Measurements from ENCODE around the gene FBXL7. TPM values are rescaled to one million over a fixed set of nuclear protein-coding genes. Genes with fewer than 3 reads are reported as not detected.

FBXL7 gene
- total RNA-seq, 1 experiment from 2014 or later = not detected

DNA sequence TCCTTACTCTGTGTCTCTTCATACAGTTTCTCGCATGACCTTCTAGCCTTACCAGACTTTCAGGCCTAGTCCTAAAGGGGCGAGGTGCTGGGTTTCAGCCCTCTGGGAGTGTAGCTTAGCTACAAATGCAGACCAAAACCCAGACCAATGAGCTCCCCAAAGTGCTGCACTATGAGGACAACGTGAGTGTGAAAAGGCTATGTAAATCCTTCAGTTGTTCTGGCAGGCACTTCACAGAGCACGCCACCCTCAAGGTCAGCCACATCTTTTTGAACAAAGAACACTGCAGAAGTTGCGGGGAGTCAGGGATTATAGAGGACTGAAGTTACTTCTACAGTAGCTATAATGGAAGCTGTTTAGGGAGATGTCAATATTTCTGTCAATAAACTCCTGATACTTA is 377.9 kb downstream of the FBXL7 start:
- no peak for ATAC-seq
- Histone ChIP-seq H3K9me3 (ENCODE audit: control insufficient read depth, insufficient read depth, low read depth, low read length) (no peaks in the 10 kb centered on the region), H3K4me3 (ENCODE audit: low read depth in 2 of 2, low read length in 2 of 2) (no peak overlapping the region), H3K27me3 (ENCODE audit: control insufficient read depth, insufficient read depth, low read length) (no peaks in the 10 kb centered on the region), H3K36me3 (ENCODE audit: control insufficient read depth, insufficient read depth, low read length) (no peaks in the 10 kb centered on the region), H3K27ac (ENCODE audit: low read length) (no peak overlapping the region), H3K4me1 (ENCODE audit: control insufficient read depth, insufficient read depth, low read length) (no peaks in the 10 kb centered on the region)
- CTCF ChIA-PET = no interaction called here
- BruUV-seq (replicated peaks) = no TSS peak
- DNase-seq (ENCODE audit: low read depth, low spot score) = no peak
- intact Hi-C loops (cut with micrococcal nuclease; ENCODE audit: unreplicated experiment) = no loop called here
- in situ Hi-C loops (cut with HindIII; ENCODE audit: low pct_unique_long_range_greater_than_20kb, low sequenced_read_pairs) = no loop called here
- TF ChIP-seq POLR2AphosphoS5 (IDR thresholded peaks at IDR 0.05; ENCODE audit: low read depth, low read length) (no peak), TCF7L2 (IDR thresholded peaks at IDR 0.05; ENCODE audit: low read depth, low read length) (no peak), CTCF (IDR thresholded peaks at IDR 0.05) (no peak), REST (IDR thresholded peaks at IDR 0.05; ENCODE audit: insufficient read depth in 1 of 2, low read depth in 2 of 2, low read length in 1 of 2) (no peak), SIN3A (IDR thresholded peaks at IDR 0.05; ENCODE audit: borderline replicate concordance, insufficient read depth, low read depth, low read length) (no peak)
- POLR2A ChIA-PET = no interaction called here

GRCh38 chr5:15880201-15880600 is 380.2 kb downstream of the FBXL7 start:
- CTCF ChIA-PET = no interaction called here
- intact Hi-C loops (cut with micrococcal nuclease; ENCODE audit: unreplicated experiment) = no loop called here
- ATAC-seq = no peak

More at GRCh38 chr5:15880201-15880600, 380.2 kb downstream of the FBXL7 start:
- Histone ChIP-seq H3K4me3 (ENCODE audit: low read depth in 2 of 2, low read length in 2 of 2) (no peak overlapping the region), H3K27me3 (ENCODE audit: control insufficient read depth, insufficient read depth, low read length) (no peaks in the 10 kb centered on the region), H3K36me3 (ENCODE audit: control insufficient read depth, insufficient read depth, low read length) (no peaks in the 10 kb centered on the region), H3K4me1 (ENCODE audit: control insufficient read depth, insufficient read depth, low read length) (no peaks in the 10 kb centered on the region), H3K27ac (ENCODE audit: low read length) (no peak overlapping the region), H3K9me3 (ENCODE audit: control insufficient read depth, insufficient read depth, low read depth, low read length) (no peaks in the 10 kb centered on the region)
- no TSS peak for BruUV-seq (replicated peaks)
- in situ Hi-C loops (cut with HindIII; ENCODE audit: low pct_unique_long_range_greater_than_20kb, low sequenced_read_pairs) = no loop called here
- TF ChIP-seq CTCF (IDR thresholded peaks at IDR 0.05) (no peak), SIN3A (IDR thresholded peaks at IDR 0.05; ENCODE audit: borderline replicate concordance, insufficient read depth, low read depth, low read length) (no peak), TCF7L2 (IDR thresholded peaks at IDR 0.05; ENCODE audit: low read depth, low read length) (no peak), POLR2AphosphoS5 (IDR thresholded peaks at IDR 0.05; ENCODE audit: low read depth, low read length) (no peak), REST (IDR thresholded peaks at IDR 0.05; ENCODE audit: insufficient read depth in 1 of 2, low read depth in 2 of 2, low read length in 1 of 2) (no peak)
- POLR2A ChIA-PET = interaction anchor here (0.6 kb wide), 1 partner anchor 1121 kb away, joined by 3 read pairs; no protein-coding TSS in a partner anchor
- no peak for DNase-seq (ENCODE audit: low read depth, low spot score)

All from Panc1 (cell line).